Brain microvascular endothelial cell (primary cell): ENCODE results near the gene PRKN.
"Not testable (repeated sequence)": the region's sequence is repeated elsewhere in the genome, so short reads cannot be mapped to it uniquely, and the experiment has no call there.

Experiments used
- DNase-seq: peaks from one replicate; pipeline ENCODE4 v3.0.0-alpha.2; 2020
- H3K27ac ChIP-seq: fragments of 250-450 bp; sonication (Bioruptor Pico); 2 replicates; pipeline ENCODE4 v1.5.1; 2020; ENCODE audit warnings: mild to moderate bottlenecking, moderate library complexity
- H3K27me3 ChIP-seq: fragments of 250-450 bp; sonication (Bioruptor Pico); replicated peaks from 2 replicates; pipeline ENCODE4 v1.5.1; 2020; ENCODE audit warnings: mild to moderate bottlenecking
- H3K36me3 ChIP-seq: fragments of 250-450 bp; sonication (Bioruptor Pico); replicated peaks from 2 replicates; pipeline ENCODE4 v1.5.1; 2020; ENCODE audit warnings: mild to moderate bottlenecking
- H3K4me3 ChIP-seq: 2 replicates; pipeline ENCODE4 v1.5.1; 2011; ENCODE audit warnings: low read depth, mild to moderate bottlenecking, control low read depth, low read length, moderate library complexity
- CTCF ChIP-seq: IDR thresholded peaks from 2 replicates; pipeline ENCODE4 v1.5.1; 2011; ENCODE audit warnings: low read depth, mild to moderate bottlenecking, moderate library complexity, low read length, control low read depth, inconsistent platforms; ENCODE audit errors: missing control alignments
- in situ Hi-C: cut with HindIII; loops from 2 replicates; pipeline ENCODE4 v1.10.0; 2017; ENCODE audit warnings: low sequenced_read_pairs, low pct_ligation_motif_present

Gene PRKN

GRCh38 chr6:162679681-162680080 lies 47.9 kb downstream of the PRKN start:
- in situ Hi-C loops = no loop called here
- H3K27ac ChIP-seq = no peak overlapping the region
- no peaks in the 10 kb centered on the region for H3K36me3 ChIP-seq
- DNase-seq = no peak
- no peak for TF ChIP-seq CTCF
- no peak overlapping the region for H3K4me3 ChIP-seq
- H3K27me3 ChIP-seq = no peaks in the 10 kb centered on the region

- in situ Hi-C loops, H3K36me3 ChIP-seq, H3K27ac ChIP-seq, DNase-seq, H3K27me3 ChIP-seq, H3K4me3 ChIP-seq: not testable (repeated sequence)
These were observed 48.7 kb downstream of the PRKN start for GRCh38 chr6:162678896-162679295.

GRCh38 chr6:162675503-162675902 lies 52.1 kb downstream of the PRKN start:
- TF ChIP-seq CTCF = no peak
- no peak for DNase-seq
- no peak overlapping the region for H3K4me3 ChIP-seq
- in situ Hi-C loops = no loop called here
- no peaks in the 10 kb centered on the region for H3K36me3 ChIP-seq
- H3K27me3 ChIP-seq = no peaks in the 10 kb centered on the region
- H3K27ac ChIP-seq = no peak overlapping the region

GRCh38 chr6:162674452-162674851 lies 53.1 kb downstream of the PRKN start:
- DNase-seq = no peak
- in situ Hi-C loops = no loop called here
- Histone ChIP-seq H3K4me3 (no peak overlapping the region), H3K27me3 (no peaks in the 10 kb centered on the region), H3K36me3 (no peaks in the 10 kb centered on the region), H3K27ac (no peak overlapping the region)
- no peak for TF ChIP-seq CTCF

GRCh38 chr6:162671580-162672165 lies 55.9 kb downstream of the PRKN start:
- DNase-seq = no peak
- no peaks in the 10 kb centered on the region for H3K27me3 ChIP-seq
- no peak overlapping the region for H3K4me3 ChIP-seq
- no peak overlapping the region for H3K27ac ChIP-seq
- no peaks in the 10 kb centered on the region for H3K36me3 ChIP-seq
- in situ Hi-C loops = no loop called here
- TF ChIP-seq CTCF = no peak

- H3K27ac ChIP-seq = no peak overlapping the region
- no peak overlapping the region for H3K4me3 ChIP-seq
- in situ Hi-C loops = no loop called here
- no peaks in the 10 kb centered on the region for H3K36me3 ChIP-seq
- no peak for DNase-seq
- H3K27me3 ChIP-seq = no peaks in the 10 kb centered on the region
- no peak for TF ChIP-seq CTCF
These were observed 57.2 kb downstream of the PRKN start for GRCh38 chr6:162670345-162670744.
